ENCODE results near the gene GCNT4. TPM values are rescaled to one million over a fixed set of nuclear protein-coding genes. Genes with fewer than 3 reads are reported as not detected.
"Not testable (repeated sequence)": the region's sequence is repeated elsewhere in the genome, so short reads cannot be mapped to it uniquely, and the experiment has no call there.

The GCNT4 gene
- polyA plus RNA-seq, 2 of the 4 experiments (the other 2 are of a cell fraction): 0.28 to 0.39 TPM

DNA sequence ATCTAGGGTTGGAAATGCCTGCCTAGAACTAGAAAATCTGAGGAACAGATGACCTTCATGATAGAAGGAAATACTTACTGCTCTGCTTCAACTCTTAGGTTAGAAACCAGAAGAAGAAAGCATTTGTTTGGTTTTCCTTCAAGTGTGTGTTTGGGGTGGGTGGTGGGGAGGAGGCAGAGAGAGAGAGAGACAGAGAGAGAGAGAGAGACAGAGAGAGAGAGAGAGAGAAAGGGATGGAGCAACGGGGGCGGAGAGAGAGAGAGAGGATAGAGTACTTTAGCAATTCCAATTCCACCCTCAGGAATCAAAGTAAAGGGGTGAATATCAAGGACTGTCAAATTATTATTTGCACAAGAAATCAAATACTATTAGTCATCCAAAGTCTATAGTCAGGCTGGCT is 29.2 kb upstream of the GCNT4 start:
- FAIRE-seq: no peak
- no peak overlapping the region for H3K4me3 ChIP-seq
- TF ChIP-seq HEYL (CRISPR knock-in tag; IDR thresholded peaks at IDR 0.05) (no peak), EP300 (IDR thresholded peaks at IDR 0.05) (no peak), MAFK (IDR thresholded peaks at IDR 0.05; ENCODE audit: partially characterized antibody) (no peak), ELK1 (IDR thresholded peaks at IDR 0.05; ENCODE audit: low read depth, low read length) (no peak), E2F6 (IDR thresholded peaks at IDR 0.05; ENCODE audit: borderline replicate concordance, low read depth) (no peak), POLR2A (IDR thresholded peaks at IDR 0.05; ENCODE audit: low read length) (no peak), HMGXB4 (CRISPR knock-in tag; IDR thresholded peaks at IDR 0.05; ENCODE audit: borderline replicate concordance) (no peak), EHF (CRISPR knock-in tag; IDR thresholded peaks at IDR 0.05) (no peak), JUN (IDR thresholded peaks at IDR 0.05) (no peak), TFCP2L1 (CRISPR knock-in tag; IDR thresholded peaks at IDR 0.05) (no peak), FOSB (CRISPR knock-in tag; IDR thresholded peaks at IDR 0.05) (no peak)
- H3K27ac ChIP-seq: no peak overlapping the region
- CTCF ChIA-PET: no interaction called here
- H3K4me2 ChIP-seq: no peak overlapping the region
- no peak for ATAC-seq
- WGBS (ENCODE audit: missing lambda C conversion rate): 80% methylated on average over 2 of the region's 2 CpGs
- DNase-seq (ENCODE audit: low read depth in 1 of 2, low spot score in 1 of 2): no peak
- H3K4me1 ChIP-seq: no peaks in the 10 kb centered on the region
- H3K9me3 ChIP-seq: no peaks in the 10 kb centered on the region
- POLR2A ChIA-PET: no interaction called here

- POLR2A ChIA-PET; CTCF ChIA-PET; DNase-seq (ENCODE audit: low read depth in 1 of 2, low spot score in 1 of 2); FAIRE-seq; ATAC-seq; H3K4me1 ChIP-seq; H3K9me3 ChIP-seq; H3K4me2 ChIP-seq; H3K27ac ChIP-seq; H3K4me3 ChIP-seq: not testable (repeated sequence)
- WGBS (ENCODE audit: missing lambda C conversion rate): 67% methylated on average over 3 of the region's 3 CpGs
These were observed 27.0 kb upstream of the GCNT4 start for GRCh38 chr5:75079346-75079745.

DNA sequence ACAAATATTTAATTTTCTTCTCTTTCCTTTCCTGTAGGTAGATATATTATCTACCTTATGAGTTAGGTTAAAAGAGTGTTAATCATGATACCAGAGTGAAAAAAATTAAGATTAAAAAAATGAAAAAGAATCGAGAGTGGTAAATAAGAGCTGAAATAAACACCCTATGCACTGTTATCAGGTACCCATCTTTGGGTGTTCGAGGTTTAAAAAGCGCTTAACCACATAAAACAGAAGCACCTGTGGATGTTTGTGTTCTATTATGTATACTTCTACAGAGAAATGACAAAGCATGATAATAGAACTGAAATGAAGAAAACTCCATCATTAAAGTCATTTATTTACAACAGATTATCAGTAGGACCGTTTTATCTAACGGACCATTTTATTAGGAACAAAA is 25.7 kb upstream of the GCNT4 start:
- no peak for ATAC-seq
- 52% methylated on average over 5 of the region's 5 CpGs for WGBS (ENCODE audit: missing lambda C conversion rate)
- Histone ChIP-seq H3K4me2 (no peak overlapping the region), H3K27ac (no peak overlapping the region), H3K4me3 (no peak overlapping the region), H3K4me1 (no peaks in the 10 kb centered on the region), H3K9me3 (no peaks in the 10 kb centered on the region)
- TF ChIP-seq E2F6 (IDR thresholded peaks at IDR 0.05; ENCODE audit: borderline replicate concordance, low read depth) (no peak), MAZ (IDR thresholded peaks at IDR 0.05; ENCODE audit: borderline replicate concordance, low read depth, low read length) (no peak), HEYL (CRISPR knock-in tag; IDR thresholded peaks at IDR 0.05) (no peak), ESRRA (IDR thresholded peaks at IDR 0.05; ENCODE audit: borderline replicate concordance, low read length) (no peak), PBX3 (IDR thresholded peaks at IDR 0.05) (no peak), NFE2L2 (conservative IDR thresholded peaks at IDR 0.05; ENCODE audit: low read length) (no peak), BCL3 (IDR thresholded peaks at IDR 0.05) (no peak), ELK1 (IDR thresholded peaks at IDR 0.05; ENCODE audit: low read depth, low read length) (no peak), SMC3 (IDR thresholded peaks at IDR 0.05) (no peak), KDM1A (IDR thresholded peaks at IDR 0.05; ENCODE audit: low read depth) (no peak), CBX2 (IDR thresholded peaks at IDR 0.05; ENCODE audit: borderline replicate concordance, low read depth) (no peak), RFX5 (IDR thresholded peaks at IDR 0.05) (no peak), NR3C1 (IDR thresholded peaks at IDR 0.05) (no peak)
- no peak for FAIRE-seq
- POLR2A ChIA-PET: no interaction called here
- CTCF ChIA-PET: interaction anchor here (0.7 kb wide), 1 partner anchor 1356 kb away, joined by 3 read pairs; no protein-coding TSS in a partner anchor
- DNase-seq (ENCODE audit: low read depth in 1 of 2, low spot score in 1 of 2): no peak

All from A549 (cell line).